ENCODE data around the gene CUX1.
"Not testable (repeated sequence)": the region's sequence is repeated elsewhere in the genome, so short reads cannot be mapped to it uniquely, and the experiment has no call there.

The CUX1 gene

DNA sequence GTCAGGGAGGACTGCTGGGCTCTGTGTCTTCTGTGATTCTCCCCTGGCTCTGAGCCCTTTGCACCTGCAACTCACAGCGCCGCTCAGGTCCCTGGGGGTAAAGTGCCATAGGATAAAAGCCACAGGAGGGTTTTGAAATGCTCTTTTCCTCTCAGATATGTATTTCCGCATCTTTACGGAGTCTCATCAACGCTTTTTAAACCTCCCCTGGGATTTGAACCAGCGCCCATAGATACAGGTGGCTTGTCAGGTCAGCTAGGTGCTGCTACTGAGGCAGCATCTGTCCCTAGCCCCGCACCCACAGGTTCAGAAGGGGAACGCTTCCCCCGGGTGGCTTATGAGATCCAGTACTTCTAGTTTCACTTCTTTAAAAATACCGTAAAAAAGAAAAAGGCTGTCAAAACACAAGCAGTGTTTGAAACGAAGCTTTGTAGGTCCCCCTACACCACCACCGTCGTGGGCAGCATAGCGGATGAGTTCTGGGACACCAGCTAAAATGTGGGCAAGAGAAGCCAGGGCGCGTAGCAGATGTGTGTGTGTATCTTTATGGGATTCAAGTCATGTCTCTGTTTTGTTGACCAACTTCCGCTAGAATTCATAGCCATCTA, 173.5 kb downstream of the CUX1 start:
- no peak for DNase-seq

DNA sequence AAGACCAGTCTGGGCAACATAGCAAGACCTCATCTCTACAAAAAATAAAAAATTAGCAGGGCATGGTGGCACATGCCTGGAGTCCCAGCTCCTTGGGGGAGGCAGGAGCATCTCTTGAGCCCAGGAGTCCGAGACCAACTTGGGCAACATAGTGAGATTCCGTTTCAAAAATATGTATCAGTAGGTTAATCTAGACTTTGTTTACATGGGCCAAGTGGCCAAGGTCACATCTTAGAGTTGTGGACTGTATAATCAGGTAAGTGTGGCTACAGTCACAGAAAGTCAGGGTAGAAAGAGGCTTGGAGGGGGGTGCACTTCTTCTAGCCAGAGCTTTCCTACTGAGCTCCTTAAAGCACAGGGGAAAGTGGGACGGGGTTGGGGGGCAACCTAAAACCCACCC, 174.4 kb downstream of the CUX1 start:
- no peak for DNase-seq

DNA sequence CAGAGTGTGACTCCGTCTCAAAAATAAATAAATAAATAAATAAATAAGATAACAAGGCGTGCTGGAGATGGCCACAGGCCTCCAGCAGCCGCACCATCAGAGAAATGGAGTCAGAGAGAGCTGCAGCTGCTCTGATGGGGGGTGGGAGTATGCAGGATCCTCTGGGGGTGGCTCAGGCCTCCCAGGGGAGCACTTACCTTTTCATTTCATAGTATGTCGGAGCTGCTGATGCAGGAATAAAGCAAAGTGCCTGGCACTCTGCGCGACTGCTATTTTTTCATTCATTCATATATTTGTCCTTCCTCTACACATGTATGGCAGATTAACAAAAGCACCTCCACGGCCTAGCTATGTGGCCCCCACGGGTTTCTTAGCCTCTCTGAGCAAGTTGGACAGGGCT, 175.9 kb downstream of the CUX1 start:
- no peak for DNase-seq

DNA sequence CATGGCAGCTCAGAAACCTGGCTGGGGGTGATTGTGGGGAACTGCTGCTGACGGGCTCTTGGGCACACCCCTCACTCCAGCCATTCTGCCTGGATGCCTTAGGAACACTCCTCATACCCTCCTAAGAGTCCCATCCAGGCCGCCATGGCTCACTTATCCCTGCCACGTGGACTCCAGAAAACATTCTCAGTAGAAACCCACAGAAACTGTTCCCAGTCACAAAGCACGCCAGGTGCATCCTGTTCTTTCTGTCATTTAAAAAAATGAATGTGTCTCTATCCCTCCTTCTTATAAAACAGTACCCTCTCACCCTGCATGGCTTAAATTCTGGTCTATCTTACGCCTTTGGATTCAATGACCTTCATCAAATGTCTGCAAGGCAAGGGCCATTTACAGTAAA, 177.7 kb downstream of the CUX1 start:
- DNase-seq, result no peak

DNA sequence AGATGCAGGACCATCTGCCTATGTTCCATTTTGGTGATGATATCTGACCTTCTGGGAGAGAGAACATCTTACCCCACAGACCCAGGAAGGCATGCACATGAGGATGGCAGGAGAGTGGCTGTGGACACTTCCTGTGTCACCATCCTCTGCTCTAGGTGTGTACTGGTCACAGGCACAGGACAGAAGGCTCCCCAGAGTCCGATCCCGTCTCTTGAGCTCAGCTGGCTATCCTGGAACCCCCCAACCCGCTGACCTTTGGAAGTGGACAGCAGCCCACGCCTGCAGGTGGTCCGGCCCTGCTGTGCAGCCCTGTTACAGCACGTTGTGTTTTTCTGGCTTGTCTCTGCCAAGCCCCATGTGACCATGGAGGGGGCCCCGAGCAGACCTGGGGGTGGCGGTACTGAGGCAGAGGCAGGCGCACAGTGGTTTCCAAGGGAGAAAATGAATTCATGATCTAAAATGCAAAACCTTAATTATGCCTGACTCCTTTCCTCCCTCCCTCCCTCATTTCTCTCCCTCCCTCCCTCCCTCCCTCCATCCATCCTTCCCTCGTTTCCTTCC, 178.8 kb downstream of the CUX1 start:
- DNase-seq, result no peak

DNA sequence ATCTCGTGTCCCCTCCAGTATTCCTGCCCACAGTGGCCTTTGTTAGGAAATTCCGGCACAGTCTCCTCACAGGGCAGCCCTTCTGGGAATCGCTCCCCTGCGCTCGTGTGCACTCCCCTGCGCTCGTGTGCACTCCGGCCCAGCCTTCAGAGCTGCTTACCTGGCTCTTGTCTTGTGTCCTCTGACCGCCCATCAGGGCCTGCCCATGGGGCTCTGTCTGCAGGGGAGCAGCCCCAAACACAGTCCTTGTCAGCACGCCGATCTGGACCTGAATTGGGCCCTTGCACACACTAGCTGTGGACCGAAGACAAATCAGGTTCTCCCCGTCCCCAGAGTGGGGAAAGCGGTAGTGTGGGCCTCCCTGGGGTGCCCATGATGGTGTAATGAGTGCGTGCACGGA, 179.4 kb downstream of the CUX1 start:
- no peak for DNase-seq

DNA sequence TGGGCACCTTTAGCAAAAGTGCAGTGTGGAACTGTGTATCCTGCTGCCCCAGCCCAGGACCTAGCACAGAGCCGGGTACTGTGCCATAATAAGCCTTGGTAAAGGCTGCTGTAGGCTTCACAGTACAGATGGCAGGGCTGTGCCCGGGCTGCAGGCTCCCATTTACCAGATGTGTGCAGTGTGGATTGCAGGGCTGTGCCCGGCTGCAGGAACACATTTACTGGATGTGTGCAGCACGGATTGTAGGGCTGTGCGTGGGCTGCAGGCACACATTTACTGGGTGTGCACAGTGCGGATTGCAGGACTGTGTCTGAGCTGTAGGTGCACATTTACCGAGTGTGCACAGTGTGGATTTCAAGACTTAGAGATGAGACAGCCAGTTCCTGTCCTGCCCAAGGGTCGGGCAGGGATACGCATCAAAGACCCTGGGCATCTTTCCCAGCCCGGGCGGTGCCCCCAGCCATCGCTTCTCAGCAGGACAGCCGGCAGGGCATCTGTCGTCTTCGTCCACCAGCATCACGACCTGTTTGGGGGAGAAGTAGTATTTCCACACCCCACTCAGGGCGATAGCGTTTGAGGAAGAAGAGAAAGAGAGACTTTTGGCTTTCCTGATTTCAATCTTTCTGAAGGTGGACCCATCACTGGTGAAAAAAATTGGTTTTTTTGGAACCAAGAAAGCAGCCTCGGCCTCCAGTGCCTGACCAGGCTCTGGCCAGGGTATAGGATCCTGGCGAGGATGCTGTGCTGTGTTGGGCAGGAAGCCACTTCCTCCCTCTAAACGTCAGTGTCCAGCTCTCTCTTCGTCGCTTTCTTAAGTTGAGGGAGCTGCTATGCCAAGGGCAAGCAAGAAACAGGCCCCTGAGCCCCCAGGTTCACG, 180.8 kb downstream of the CUX1 start:
- no peak for DNase-seq

DNA sequence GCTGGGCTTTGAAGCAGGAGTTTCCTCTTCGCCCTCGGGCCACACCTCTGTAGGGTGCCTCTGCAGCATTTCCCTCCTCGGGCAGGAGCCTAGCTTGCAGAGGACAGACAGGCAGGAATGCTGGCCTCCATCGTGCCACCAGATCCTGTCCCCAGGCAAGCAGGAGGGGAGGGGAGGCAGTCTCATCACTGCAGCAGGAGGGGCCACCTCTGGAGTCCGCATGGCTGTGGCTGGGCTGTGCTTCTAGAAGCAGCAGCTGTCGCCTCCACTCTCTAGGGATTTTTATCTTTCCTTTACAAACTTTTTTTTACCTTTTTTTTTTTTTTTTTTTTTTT, 181.4 kb downstream of the CUX1 start:
- DNase-seq, result no peak

DNA sequence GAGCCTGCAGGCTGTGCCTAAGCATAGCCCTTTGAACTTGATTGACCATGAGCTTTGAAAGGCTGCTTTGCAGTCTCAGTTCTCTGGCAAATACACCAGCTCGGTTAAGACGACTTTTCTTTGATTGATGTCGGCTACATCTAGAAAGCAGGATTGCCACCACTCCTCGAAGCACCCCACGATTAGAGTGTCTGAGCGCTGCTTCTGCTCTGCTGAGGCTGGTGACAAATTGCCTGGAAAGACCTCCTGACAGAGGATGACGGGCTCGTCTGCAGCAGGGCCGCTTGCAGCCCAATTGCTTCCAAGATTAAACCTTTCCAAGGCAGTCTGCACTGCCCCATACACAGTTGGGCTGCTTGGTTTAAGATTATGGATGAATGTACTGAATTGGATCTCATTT, 182.0 kb downstream of the CUX1 start:
- DNase-seq, result no peak

DNA sequence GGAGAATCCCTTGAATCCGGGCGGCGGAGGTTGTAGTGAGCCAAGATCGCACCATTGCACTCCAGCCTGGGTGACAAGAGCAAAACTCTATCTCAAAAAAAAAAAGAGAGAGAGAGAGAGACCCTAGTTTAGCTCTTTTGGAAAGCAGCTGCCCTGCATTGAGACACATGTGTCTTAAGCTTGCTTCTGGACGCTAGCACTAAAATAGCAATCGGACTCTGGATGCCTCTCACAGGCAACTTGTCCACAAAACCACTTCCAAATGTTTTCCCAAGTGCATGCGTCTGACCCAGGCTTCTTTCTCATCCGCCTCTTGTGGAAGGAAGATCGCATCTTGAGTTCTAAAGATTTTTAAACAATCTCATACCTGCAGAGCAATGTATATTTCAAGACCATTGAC, 182.7 kb downstream of the CUX1 start:
- no peak for DNase-seq

DNA sequence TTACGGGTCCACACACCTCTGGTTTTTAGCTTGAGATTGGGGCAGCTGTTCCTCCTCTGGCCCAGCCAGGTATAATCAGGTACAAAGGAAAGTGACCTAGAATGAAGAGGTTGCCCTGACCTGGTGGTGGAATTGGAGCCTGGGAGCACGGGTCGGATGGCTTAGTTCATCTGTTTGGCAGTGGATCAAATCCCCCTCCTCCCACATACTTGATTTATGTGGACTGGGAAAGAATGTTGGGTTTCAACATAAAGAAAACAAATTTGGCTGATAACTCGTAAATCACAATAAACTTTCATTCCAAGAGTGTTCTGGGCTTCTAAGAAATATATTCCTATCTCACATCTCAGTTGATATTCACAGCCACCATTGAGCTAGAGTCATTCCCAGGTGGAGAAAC, 186.8 kb downstream of the CUX1 start:
- no peak for DNase-seq

DNA sequence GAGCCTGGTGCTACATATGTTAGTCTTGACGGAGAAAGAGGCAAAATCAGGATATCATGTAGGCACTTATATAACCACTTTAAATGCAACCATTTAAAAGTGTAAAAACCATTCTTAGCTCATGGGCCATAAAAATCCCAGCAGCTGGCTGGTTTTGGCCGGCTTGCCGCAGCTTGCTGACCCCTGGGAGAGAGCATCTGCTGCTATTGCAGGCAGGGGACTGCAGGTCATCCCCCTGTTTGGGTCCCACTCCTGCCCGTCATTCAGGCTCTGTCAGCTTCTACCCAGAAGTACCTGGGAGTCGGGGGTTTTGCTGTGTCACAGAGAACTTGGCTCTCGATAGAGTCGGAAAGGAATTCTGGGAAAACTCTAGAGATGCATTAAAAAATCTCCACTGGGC, 187.4 kb downstream of the CUX1 start:
- no peak for DNase-seq

DNA sequence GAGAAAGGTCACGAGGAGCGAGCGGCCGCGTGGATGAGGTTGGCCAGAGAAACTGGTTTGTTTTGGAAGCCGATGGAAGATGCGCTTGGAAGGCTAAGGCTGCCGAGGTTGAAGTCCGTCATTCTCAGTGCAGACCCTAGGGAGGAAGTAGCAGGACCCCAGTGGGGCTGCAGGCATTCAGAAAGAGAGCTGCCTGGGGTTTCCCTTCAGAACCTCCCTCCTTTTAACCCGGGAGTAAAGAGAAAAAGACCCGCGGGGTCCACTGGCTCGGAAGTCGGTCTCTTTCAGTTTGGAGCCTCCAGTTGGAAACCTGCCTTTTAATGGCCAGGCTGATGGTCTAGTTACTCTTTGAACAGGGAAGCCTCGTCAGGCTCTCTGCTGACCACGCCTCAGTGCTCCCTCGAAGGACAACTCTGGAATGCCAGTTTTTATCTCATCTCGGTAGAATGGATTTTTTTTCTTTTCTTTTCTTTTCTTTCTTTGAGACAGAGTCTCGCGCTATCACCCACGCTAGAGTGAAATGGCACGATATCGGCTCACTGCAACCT, 188.6 kb downstream of the CUX1 start:
- DNase-seq, result no peak

DNA sequence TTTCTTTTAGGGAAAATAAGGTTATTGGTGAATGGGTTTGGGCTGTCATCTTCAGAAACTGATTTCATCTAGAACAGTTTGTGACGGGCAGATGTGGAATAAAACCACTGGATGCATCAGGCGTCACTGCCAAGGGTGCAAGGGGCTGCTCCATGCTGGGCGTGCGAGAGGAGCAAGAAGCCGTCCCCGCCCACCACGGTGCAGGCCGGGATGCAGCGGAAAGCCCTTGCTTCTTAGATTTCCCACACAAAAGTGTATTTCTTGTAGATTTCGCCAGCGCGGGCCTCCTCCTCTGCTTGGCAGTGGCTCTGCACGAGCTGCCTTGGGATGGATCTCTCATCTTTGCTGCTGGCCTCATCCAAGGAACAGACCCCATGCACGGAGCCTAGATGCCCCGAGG, 189.3 kb downstream of the CUX1 start:
- DNase-seq, result no peak

DNA sequence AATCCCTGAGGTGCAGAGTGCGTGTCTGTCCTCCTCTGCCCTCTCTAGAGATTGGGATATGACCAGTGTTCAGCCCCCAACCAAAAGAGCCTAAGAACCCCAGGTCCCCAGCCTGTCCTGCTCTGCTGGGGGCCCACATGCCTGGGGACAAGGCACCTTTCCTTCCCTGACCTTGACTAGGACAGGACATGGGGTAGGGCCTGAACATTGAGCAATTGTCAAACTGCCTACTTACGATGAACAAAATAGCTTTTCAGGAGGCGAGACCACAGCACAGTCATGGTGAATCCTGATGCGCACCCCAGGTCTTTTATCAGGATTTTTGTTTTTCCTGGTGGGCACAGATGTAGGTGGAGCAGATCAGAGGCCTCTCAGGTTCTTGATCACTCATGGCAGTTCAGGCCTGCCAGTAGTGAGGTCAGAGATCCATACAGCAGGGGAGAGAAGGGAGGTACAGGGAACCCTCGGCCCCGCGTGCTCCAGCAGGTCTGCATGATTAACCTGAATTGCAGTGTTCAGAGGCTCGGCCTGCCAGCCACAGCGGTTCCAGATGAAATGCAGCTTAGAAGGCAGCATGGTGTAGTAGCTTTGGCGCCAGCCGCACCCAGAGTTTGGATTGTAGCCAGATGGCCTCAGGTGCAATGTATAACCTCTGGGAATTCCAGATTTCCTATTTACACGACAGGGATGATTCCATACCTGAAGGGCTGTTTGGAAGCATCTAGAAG, 191.3 kb downstream of the CUX1 start:
- no peak for DNase-seq

DNA sequence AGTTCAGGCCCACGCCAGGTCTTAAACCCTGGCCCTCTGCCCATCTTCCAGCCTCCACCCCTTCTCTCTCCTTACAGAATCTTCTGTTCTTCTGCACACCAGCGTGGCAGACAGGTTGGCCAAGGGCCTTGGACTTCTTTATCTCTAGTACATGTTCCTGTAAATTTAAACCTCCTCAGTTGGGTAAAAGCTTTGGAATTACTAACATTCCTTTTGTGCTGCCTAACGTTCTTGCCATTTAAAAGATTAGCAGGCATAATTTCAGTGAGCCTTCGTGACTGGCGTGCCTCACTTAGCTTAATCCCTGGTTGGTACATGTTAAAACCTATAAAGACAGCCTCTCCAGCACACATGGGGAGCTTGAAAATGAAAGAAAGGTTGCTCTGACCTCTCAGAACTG, 192.2 kb downstream of the CUX1 start:
- no peak for DNase-seq

DNA sequence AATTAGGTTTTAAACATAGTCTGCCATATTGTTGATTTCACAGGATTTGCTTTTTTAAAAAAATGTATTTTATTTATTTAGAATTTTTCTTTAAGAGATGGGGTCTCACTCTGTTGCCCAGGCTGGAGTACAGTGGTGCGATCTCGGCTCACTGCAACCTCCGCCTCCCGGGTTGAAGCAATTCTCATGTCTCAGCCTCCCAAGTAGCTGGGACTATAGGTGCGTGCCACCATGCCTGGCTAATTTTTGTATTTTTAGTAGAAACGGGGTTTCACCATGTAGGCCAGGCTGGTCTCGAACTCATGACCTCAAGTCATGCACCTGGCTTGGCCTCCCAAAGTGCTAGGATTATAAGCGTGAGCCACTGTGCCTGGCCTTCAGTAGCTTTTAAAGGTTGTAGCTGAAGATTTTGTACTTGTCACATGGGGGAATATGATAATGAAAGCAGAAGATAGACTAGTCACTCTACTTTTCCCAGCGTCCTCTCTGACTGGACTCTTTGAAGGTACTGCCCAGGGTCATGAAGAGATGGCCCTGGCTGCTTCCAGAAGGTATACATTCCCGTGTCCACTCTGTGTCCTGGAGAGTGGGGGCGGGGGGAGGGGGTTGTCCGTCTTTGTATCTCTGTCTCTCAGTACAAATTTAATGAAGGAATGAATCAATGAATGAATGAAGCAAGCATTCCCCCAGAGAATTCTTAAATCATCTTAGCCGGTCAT, 194.8 kb downstream of the CUX1 start:
- not testable (repeated sequence) for DNase-seq

DNA sequence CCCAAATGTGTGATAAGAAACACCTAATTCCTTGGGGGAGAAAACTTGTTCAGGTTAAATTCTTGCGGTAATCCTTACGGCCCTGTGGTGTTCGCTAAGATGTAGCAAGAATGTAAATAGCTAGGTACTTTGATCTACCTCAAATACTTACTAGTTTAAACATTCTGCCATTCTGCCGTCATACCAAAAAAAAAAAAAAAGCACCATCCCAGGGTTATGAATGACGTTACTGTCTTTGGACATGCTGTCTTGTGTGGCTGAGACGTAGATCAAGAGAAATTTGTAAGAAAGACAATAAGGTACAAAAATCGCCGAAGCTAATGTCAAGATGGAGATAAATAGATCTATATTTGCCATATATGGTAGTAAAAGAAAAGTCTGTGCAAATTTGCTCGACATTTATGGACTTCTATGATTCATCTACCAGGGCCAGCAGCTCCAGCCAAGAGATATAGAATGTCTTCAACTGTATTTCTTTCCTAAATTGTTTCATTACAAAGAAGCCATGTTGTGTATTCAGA, 195.6 kb downstream of the CUX1 start:
- no peak for DNase-seq

DNA sequence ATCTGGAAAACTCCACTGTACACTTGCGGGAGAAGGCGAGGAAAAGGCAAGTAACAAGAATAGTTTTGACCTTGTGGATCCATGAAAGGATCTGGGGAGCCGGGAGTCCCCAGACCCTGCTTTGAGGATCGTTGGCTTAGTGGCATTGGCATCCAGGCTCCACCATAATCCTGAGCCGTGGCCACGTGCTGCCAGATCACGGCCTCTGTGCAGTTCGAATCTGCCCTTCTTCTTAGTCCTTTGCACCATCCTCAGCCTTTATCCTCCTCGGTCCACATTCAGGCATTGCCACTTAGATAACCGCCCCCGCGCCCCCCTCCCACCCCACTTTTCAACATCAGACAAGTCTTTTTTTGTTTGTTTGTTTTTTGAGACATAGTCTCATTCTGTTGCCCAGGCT, 201.4 kb downstream of the CUX1 start:
- no peak for DNase-seq

DNA sequence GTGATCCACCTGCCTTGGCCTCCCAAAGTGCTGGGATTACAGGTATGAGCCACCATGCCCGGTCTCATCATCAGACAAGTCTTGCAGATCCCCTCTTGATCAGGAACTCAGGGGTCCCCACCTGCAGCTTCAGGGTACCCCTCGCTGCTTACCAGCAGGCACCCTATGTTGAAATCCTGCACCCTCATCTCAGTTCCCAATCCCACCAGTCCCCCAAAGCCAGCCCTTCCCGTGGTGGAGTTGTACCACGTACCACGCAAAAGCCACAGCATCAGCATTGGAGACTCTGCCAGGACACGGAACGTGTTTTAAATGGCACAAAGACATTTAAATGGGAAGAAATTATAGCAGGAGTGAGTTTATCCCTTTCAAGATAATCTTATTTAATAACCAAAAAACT, 202.0 kb downstream of the CUX1 start:
- no peak for DNase-seq

DNA sequence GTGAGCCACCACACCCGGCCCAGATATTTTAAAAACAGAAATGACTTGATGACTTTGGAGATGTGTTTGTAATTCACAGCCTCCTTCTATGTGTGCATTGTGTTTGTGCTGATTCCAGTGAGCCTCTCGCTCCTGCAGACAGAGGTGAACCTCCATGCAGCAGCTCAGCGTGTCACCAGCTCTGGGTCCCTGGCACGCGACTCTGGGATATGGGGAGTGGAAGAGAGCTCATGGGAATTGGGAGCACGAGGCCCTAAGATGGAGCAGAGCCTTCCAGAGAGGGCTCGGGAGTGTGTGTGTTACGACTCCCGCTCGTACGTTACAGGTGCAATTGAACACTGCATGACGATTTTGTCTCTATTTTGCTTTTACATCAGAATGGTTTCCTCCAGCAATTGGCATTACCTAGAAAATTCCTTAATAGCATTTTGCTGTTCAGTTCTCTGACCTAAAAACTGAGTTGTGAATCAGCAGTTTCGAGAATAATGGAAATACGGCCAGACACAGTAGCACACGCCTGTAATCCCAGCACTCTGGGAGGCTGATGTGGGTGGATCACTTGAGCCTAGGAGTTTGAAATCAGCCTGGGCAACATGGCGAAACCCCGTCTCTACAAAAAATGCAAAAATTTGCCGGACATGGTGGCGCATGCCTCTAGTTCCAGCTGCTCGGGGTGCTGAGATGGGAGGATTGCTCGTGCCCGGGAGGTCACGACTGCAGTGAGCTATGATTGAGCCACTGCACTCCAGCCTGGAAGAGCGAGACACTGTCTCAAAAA, 204.6 kb downstream of the CUX1 start:
- DNase-seq, result no peak
